NB4 (cell line): ENCODE measurements around the gene POLR1B.
A peak's percentile ranks its signal among the peaks of the same experiment; 100 is the strongest.
"Not testable (repeated sequence)": the region's sequence is repeated elsewhere in the genome, so short reads cannot be mapped to it uniquely, and the experiment has no call there.

Experiments used
- DNase-seq: peaks from one replicate; pipeline ENCODE4 v3.0.0; 2010; ENCODE audit warnings: low read depth
- H3K4me3 ChIP-seq: one replicate; pipeline ENCODE4 v1.5.1; 2011; ENCODE audit warnings: mild to moderate bottlenecking, low read depth, low read length, moderate library complexity
- MYC ChIP-seq: IDR thresholded peaks from 2 replicates; pipeline ENCODE4 v1.6.1; 2011; ENCODE audit warnings: low read depth, low read length
- POLR2A ChIP-seq: IDR thresholded peaks from 2 replicates; pipeline ENCODE4 v1.6.1; 2011; ENCODE audit warnings: mild to moderate bottlenecking; ENCODE audit not compliant: insufficient read length; ENCODE audit errors: extremely low read depth
- TF ChIP-seq, protein P1 (sequence below): IDR thresholded peaks from one replicate; pipeline ENCODE4 v1.5.1; 2012; ENCODE audit warnings: low read depth, low read length
- TF ChIP-seq, protein P2 (sequence below): IDR thresholded peaks from 2 replicates; pipeline ENCODE4 v1.6.1; 2011; ENCODE audit warnings: low read depth, low read length

Gene POLR1B

DNA sequence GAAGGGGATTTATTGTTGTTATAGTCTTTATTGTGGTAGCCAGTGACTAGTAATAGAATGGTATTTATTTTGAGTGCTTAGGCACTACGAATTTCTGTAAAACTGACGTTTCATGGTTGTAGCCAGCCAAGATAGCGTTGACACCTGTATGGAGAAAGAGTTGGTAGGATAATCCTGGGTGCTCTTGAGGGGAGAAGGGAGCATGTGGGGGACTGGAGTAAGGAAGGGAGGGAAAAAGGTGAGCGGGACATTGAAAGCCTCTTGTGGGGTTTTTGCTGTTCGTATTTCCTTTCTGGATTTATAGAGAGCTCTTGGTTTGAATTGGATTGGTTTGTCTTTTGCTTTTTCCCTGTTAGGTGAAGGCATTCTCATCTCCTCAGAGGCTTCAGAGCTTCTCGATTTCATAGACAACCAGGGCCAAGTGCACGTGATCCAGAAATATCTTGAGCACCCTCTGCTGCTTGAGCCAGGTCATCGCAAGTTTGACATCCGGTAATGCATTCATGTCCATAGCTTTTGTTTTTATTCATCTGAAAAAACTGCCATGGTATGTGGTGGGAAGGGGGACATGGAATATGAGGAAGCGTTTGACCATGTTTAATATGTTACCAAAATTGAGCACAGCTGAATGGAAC is 41.3 kb upstream of the POLR1B start:
- TF ChIP-seq, protein P1, sequence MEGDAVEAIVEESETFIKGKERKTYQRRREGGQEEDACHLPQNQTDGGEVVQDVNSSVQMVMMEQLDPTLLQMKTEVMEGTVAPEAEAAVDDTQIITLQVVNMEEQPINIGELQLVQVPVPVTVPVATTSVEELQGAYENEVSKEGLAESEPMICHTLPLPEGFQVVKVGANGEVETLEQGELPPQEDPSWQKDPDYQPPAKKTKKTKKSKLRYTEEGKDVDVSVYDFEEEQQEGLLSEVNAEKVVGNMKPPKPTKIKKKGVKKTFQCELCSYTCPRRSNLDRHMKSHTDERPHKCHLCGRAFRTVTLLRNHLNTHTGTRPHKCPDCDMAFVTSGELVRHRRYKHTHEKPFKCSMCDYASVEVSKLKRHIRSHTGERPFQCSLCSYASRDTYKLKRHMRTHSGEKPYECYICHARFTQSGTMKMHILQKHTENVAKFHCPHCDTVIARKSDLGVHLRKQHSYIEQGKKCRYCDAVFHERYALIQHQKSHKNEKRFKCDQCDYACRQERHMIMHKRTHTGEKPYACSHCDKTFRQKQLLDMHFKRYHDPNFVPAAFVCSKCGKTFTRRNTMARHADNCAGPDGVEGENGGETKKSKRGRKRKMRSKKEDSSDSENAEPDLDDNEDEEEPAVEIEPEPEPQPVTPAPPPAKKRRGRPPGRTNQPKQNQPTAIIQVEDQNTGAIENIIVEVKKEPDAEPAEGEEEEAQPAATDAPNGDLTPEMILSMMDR: peak; percentile 20
- TF ChIP-seq, protein P2, sequence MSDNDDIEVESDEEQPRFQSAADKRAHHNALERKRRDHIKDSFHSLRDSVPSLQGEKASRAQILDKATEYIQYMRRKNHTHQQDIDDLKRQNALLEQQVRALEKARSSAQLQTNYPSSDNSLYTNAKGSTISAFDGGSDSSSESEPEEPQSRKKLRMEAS: peak; percentile 71
- DNase-seq: peak; percentile 69

DNA sequence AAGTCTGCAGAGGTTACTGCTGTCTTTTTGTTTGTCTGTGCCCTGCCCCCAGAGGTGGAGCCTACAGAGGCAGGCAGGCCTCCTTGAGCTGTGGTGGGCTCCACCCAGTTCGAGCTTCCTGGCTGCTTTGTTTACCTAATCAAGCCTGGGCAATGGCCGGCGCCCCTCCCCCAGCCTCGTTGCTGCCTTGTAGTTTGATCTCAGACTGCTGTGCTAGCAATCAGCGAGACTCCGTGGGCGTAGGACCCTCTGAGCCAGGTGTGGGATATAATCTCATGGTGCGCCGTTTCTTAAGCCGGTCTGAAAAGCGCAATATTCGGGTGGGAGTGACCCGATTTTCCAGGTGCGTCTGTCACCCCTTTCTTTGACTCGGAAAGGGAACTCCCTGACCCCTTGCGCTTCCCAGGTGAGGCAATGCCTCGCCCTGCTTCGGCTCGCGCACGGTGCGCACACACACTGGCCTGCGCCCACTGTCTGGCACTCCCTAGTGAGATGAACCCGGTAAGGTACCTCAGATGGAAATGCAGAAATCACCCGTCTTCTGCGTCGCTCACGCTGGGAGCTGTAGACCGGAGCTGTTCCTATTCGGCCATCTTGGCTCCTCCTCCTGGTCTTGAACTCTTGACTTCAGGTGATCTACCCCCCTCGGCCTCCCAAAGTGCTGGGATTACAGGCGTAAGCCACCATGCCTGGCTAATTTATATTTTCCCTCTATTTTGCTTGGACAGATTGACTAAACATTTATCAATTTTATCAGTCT is 32.8 kb upstream of the POLR1B start:
- H3K4me3 ChIP-seq: not testable (repeated sequence)

More for the DNA sequence above, 41.3 kb upstream of the POLR1B start:
- not testable (repeated sequence) for H3K4me3 ChIP-seq

GRCh38 chr2:112516801-112517200 is 25.5 kb upstream of the POLR1B start:
- no peak overlapping the region for H3K4me3 ChIP-seq
- TF ChIP-seq, protein P1: no peak
- TF ChIP-seq, protein P2: no peak
- no peak for TF ChIP-seq MYC
- no peak for TF ChIP-seq POLR2A
- DNase-seq: no peak

More for the DNA sequence above, 32.8 kb upstream of the POLR1B start:
- DNase-seq: not testable (repeated sequence)

GRCh38 chr2:112518807-112519206 is 23.5 kb upstream of the POLR1B start:
- TF ChIP-seq, protein P1: no peak
- TF ChIP-seq MYC (no peak), POLR2A (no peak)
- TF ChIP-seq, protein P2: no peak
- H3K4me3 ChIP-seq: no peak overlapping the region
- no peak for DNase-seq

DNA sequence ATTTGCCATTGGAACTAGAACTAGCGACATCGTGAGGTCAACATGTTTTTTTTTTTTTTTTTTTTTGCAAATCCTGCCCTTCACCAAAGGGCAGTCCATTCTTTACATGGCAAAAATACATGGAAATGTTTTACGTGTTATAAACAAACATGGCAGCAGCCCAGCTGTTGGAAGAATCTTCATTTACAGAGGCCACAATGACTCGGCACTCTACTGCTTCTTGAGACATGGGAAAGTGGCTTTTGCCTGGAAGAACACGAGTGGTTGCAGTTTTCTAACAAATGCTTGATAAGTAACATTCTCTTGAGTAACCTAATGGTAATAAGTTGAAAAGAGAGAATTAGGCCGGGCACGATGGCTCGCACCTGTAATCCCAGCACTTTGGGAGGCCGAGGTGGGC is 22.8 kb upstream of the POLR1B start:
- no peak for TF ChIP-seq POLR2A
- TF ChIP-seq, protein P2: no peak
- TF ChIP-seq, protein P1: no peak
- TF ChIP-seq MYC: no peak

DNA sequence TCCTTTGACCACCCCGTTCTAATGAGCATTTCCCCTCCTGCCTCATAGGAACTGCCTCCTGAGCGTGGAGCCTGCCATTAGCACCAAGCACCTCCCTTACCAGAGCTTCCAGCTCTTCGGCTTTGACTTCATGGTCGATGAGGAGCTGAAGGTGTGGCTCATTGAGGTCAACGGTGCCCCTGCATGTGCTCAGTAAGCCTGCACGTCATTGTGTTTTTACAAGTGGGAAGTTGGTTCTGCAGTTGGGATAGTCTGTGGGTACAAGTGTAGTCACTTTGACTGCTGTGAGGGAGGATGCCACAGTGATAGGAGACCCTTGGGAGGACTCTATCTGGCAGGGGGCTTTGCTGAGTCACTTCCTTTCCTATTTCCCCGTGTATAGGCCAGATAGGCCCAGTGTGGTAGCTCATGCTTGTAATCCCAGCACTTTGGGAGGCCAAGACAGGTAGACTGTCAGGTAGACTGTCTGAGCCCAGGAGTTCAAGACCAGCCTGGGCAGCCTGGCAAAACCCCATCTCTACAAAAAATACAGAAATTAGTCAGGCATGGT is 22.0 kb upstream of the POLR1B start:
- peak; percentile 96 for DNase-seq
- no peak overlapping the region for H3K4me3 ChIP-seq
- TF ChIP-seq MYC (peak; percentile 83), POLR2A (no peak)
- TF ChIP-seq, protein P1: no peak
- TF ChIP-seq, protein P2: peak; percentile 87

More for the DNA sequence above, 22.8 kb upstream of the POLR1B start:
- no peak overlapping the region for H3K4me3 ChIP-seq
- peak; percentile 67 for DNase-seq
